ENCODE data around the gene DGLUCY. TPM values are rescaled to one million over a fixed set of nuclear protein-coding genes. Genes with fewer than 3 reads are reported as not detected.

Gene DGLUCY
- total RNA-seq, 4 donors from 2014 or later: 47.1 to 145 (median 102) TPM

- Histone ChIP-seq H3K36me3 (peaks cover 0 to 82% (median 0%) of the 10 kb centered on the region in 3 donors), H3K27ac (no peak overlapping the region), H3K9me3 (no peaks in the 10 kb centered on the region), H3K4me3 (no peak overlapping the region), H3K27me3 (no peaks in the 10 kb centered on the region), H3K4me1 (no peaks in the 10 kb centered on the region)
- no peak for TF ChIP-seq CTCF (IDR thresholded peaks at IDR 0.05)
- TF ChIP-seq POLR2A (IDR thresholded peaks at IDR 0.05): no peak
- DNase-seq: no peak
These were observed 100.4 kb downstream of the DGLUCY start for GRCh38 chr14:91214306-91214705.

- H3K27ac ChIP-seq: no peak overlapping the region
- no peak for DNase-seq
These were observed 101.5 kb downstream of the DGLUCY start for GRCh38 chr14:91215381-91215780.

GRCh38 chr14:91216731-91217226 lies 102.9 kb downstream of the DGLUCY start:
- Histone ChIP-seq H3K4me3 (no peak overlapping the region), H3K4me1 (no peaks in the 10 kb centered on the region), H3K9me3 (no peaks in the 10 kb centered on the region), H3K27ac (no peak overlapping the region), H3K27me3 (no peaks in the 10 kb centered on the region), H3K36me3 (peaks cover 0 to 66% (median 0%) of the 10 kb centered on the region in 3 donors)
- TF ChIP-seq POLR2A (IDR thresholded peaks at IDR 0.05): no peak
- no peak for TF ChIP-seq CTCF (IDR thresholded peaks at IDR 0.05)
- no peak for DNase-seq

More at GRCh38 chr14:91215381-91215780, 101.5 kb downstream of the DGLUCY start:
- no peaks in the 10 kb centered on the region for H3K9me3 ChIP-seq
- H3K36me3 ChIP-seq: peaks cover 0 to 71% (median 0%) of the 10 kb centered on the region in 3 donors
- TF ChIP-seq POLR2A (IDR thresholded peaks at IDR 0.05) (no peak), CTCF (IDR thresholded peaks at IDR 0.05) (no peak)
- H3K4me3 ChIP-seq: no peak overlapping the region
- H3K4me1 ChIP-seq: no peaks in the 10 kb centered on the region
- no peaks in the 10 kb centered on the region for H3K27me3 ChIP-seq

GRCh38 chr14:91218014-91218413 lies 104.1 kb downstream of the DGLUCY start:
- no peak for TF ChIP-seq CTCF (IDR thresholded peaks at IDR 0.05)
- TF ChIP-seq POLR2A (IDR thresholded peaks at IDR 0.05): no peak
- Histone ChIP-seq H3K9me3 (no peaks in the 10 kb centered on the region), H3K36me3 (peaks cover 0 to 63% (median 0%) of the 10 kb centered on the region in 3 donors), H3K4me1 (no peaks in the 10 kb centered on the region), H3K27me3 (no peaks in the 10 kb centered on the region), H3K4me3 (no peak overlapping the region), H3K27ac (no peak overlapping the region)
- no peak for DNase-seq

- Histone ChIP-seq H3K27me3 (no peaks in the 10 kb centered on the region), H3K36me3 (peaks cover 0 to 60% (median 0%) of the 10 kb centered on the region in 3 donors), H3K4me1 (no peaks in the 10 kb centered on the region), H3K27ac (peak overlapping the region in 1 of 4 donors; percentile 30), H3K4me3 (no peak overlapping the region), H3K9me3 (no peaks in the 10 kb centered on the region)
- TF ChIP-seq CTCF (IDR thresholded peaks at IDR 0.05) (no peak), POLR2A (IDR thresholded peaks at IDR 0.05) (no peak)
- DNase-seq: no peak
These were observed 105.9 kb downstream of the DGLUCY start for GRCh38 chr14:91219517-91220389.

Data from Peyer's patch (tissue), 4 donors.